GM18498 (cell line): ENCODE results near the gene NAALADL2.
"Not testable (repeated sequence)": the region's sequence is repeated elsewhere in the genome, so short reads cannot be mapped to it uniquely, and the experiment has no call there.

Experiments used
- ATAC-seq: cut with Tn5 transposase; IDR thresholded peaks from one replicate; pipeline ENCODE4 v1.9.1; 2021; ENCODE audit warnings: mild to moderate bottlenecking, moderate library complexity; ENCODE audit not compliant: unreplicated experiment

The NAALADL2 gene

GRCh38 chr3:175614107-175614506 lies 755.0 kb downstream of the NAALADL2 start:
- ATAC-seq = not testable (repeated sequence)

DNA sequence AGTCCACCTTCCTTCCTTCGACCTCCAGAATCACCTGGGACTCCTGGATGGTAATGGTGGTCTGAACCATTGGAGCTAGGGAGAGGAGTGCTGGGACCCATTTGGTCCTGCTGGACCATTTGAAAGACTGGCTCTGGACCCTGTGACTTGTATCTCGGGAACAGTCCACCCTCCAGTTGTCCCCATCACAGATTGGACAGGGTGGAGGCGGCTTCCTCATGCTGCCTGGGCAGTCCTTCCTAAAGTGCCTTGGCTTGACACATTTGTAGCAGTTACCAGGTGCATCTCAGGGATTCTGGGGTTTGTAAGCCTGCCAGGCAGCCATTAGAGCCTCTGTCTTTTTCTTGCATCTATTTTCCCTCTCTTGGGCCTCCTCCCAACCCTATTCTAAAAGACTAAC lies 758.1 kb downstream of the NAALADL2 start:
- ATAC-seq = no peak

DNA sequence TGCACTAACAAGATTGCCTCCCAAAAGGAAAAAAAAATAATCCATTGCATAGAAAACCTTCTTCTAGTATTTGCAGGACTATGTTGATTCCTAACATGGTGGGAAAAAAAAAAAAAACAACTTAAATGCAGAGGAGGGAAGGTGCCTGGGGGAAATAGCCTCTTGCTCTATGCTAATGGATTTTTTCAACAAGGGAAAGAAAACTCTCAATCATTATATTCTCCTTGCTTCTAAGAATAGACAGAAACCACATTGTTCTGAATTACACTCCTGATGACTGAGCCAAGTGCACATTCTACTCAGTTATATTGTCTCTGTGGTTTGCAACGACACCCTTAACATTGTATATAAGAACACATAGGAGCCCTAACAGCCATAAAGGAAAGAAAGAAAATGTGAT lies 760.2 kb downstream of the NAALADL2 start:
- no peak for ATAC-seq

DNA sequence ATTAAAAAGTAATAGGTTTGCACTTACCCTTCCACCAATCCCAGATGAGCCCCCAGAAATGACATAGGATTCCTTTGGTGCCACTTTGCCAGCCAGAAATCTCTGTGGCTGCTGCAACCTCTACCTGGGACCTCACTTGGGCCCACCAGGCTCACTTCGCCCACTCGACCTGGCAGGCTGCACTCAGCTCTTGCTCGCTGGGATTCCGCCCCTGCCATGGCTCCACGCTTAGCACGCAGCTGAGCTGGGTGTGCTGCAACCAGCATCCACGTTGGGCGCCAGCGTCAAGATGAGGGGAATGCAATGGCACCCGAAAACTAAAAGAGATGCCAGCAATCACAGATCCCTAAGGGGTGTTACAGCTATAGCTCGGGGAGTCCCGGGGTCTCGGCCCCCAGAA lies 761.0 kb downstream of the NAALADL2 start:
- ATAC-seq = no peak

DNA sequence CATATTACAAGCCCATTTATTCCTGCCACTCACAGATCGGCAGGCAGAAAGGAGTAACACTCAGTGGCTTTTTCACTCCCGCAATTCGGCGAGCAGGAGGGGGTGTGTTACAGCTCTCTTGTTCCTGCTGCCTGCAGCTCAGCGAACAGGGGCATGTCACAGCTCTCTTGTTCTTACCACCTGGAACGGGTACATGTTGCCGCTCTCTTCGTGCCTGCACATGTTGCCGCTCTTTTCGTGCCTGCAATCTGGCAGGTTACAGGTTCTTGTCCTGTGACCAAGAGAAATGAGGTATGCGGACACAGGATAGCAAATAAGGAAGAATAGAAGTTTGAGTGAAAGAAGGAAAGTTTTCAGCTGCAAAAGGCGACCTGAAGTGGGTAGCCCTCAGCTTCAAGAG lies 761.4 kb downstream of the NAALADL2 start:
- no peak for ATAC-seq

GRCh38 chr3:175640958-175641357 lies 781.8 kb downstream of the NAALADL2 start:
- no peak for ATAC-seq

DNA sequence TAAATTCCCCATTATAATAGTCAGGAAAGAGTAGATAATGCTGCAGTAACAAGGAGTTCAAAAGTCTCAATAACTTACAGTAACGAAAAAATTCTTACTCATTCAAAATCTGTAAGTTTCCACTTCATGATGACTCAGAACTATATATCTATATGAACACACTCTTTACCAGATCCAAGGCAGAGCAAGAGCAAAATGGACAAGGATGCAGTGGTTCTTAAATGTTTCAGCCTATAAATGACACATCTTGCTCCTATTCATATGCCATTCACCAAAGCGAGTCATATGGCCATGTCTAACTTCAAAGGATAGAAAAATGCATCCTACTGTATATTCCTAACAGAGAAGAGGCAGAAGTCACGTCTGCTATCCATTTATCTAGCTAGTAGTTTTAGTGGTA lies 787.7 kb downstream of the NAALADL2 start:
- no peak for ATAC-seq

GRCh38 chr3:175648899-175649298 lies 789.8 kb downstream of the NAALADL2 start:
- ATAC-seq = no peak

- no peak for ATAC-seq
Measured at GRCh38 chr3:175651716-175652115, 792.6 kb downstream of the NAALADL2 start.

GRCh38 chr3:175655351-175655750 lies 796.2 kb downstream of the NAALADL2 start:
- no peak for ATAC-seq

DNA sequence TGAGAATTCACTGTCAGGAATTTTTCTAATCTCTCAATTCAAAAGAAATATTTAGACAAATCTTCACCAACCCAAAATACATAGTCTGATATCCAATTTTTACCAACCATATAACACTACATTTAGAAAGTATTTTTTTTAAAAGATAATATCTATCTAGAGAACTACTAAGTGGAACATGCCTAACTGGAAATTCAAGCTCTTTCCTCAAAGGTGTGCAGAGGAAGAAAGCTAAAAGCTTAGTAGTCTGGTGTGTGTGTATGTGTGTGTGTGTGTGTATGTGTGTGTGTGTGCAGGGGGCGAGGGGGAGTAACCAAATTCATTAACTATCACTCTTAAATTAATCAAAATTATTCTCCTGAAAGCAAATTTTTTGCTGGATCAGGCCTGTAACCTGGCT lies 797.3 kb downstream of the NAALADL2 start:
- no peak for ATAC-seq

GRCh38 chr3:175659670-175660350 lies 800.7 kb downstream of the NAALADL2 start:
- ATAC-seq = no peak

DNA sequence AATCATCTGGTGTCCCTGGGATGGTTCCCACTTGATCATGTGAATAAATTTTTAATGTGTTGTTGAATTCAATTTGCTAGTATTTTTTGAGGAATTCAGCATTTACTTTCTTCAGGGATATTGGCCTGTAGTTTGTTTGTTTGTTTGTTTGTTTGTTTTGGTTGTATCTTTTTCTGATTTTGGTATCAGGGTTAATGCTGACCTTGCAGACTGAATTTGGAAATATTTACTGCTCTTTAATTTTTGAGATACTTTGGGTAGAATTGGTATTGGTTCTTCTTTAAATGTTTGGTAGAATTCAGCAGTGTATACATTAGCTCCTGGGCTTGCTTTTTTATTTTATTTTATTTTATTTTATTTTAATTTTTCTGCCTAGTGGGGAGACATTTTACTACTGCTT lies 803.7 kb downstream of the NAALADL2 start:
- ATAC-seq = no peak

GRCh38 chr3:175664911-175665310 lies 805.8 kb downstream of the NAALADL2 start:
- no peak for ATAC-seq

- ATAC-seq = no peak
Measured at GRCh38 chr3:175668300-175668699, 809.2 kb downstream of the NAALADL2 start.

GRCh38 chr3:175670557-175670956 lies 811.4 kb downstream of the NAALADL2 start:
- no peak for ATAC-seq

DNA sequence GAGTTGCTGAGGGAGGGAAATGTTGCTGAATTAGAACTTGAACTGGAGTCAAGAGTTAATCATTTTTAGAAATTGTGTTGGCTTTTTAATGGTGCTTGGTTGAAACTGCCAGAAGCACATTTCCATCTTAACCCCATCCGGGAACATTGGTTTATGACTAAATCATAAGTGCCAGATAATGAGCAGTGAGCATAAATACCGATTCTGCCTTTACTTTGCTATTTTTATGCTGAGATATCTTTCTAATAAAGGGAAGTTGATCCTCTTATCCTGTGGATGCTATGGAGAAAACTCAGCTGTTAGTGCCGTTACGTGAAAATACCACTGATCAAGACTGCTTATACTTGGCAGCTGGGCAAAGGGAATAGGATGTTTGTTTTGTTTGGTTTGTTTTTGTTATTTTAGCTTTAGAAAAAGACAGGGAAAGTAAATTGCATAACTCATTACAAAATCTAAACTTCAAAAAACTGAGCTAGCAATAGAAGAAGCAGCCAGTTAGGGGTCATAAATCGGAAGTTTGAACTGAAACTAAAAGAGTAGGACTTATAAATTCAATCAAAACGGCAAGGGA lies 813.1 kb downstream of the NAALADL2 start:
- no peak for ATAC-seq

DNA sequence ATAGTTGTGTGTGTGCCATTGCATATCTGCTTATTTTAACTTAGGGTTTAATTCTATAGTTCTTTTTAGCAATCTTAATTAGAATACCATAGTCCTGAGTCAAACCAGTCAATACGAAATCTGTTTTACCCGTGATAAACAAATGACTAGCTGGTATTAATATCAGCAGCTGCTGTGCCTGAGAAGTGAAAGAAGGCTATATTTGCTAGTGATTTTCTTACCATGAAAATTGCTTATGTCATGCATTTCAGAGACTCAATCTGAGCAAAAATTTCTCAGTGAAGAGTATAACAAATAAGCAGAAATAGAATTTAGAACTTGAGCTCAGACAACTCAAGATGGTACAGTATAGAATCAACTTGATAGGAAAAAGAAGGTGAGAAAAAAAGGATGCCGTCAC lies 820.4 kb downstream of the NAALADL2 start:
- ATAC-seq = no peak

DNA sequence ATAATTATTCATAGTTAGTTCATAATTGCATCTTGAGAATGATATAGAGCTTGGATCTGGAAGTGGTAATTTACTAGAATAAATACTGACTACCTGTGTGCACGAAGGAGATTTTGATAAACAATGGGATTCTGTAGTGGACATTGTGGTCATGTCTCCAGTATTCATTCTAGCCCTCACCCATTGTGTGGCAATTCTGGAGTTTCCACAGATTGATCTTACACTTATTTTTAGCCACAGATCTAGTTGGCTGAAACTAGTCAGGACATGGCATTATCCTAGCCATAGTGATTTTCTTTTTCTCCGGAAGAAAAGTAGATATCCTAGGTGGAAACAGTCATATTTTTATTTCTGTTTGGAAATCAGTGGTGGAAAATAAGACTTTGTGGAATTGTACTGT lies 833.1 kb downstream of the NAALADL2 start:
- ATAC-seq = no peak

DNA sequence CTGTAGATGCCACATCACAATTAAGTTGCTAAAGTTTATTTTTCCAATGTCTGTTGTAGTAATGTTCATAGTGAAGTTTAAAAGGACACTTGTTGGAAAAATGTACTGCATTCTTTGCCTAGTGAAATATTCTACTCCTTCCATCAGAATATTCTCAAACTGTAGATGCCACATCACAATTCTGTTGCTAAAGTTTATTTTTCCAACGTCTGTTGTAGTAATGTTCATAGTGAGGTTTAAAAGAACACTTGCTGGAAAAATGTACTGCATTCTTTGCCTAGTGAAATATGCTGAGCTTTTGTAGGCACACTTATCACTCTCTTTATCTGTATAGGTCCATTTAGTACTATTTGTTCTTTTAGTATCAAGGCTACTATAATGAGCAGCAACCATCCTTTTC lies 836.1 kb downstream of the NAALADL2 start:
- no peak for ATAC-seq

DNA sequence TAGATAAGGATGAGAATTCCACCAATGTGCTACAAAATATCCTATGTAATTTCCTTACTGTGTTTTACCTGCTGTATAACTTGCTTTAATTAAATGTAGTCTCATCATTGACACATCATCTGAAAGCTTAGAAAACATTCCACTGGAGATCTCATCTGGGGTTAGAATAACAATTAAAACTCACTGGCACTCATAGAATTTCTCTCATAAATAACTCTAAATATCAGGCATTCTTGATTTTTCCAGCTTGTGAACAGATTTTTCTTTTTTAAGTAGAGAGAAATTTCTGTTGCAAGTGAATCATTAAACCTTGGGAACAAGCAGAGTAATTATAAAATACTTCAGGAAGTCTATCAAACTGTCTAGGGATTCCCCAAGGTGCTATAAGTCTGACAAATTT lies 843.8 kb downstream of the NAALADL2 start:
- no peak for ATAC-seq

GRCh38 chr3:175704366-175705055 lies 845.4 kb downstream of the NAALADL2 start:
- ATAC-seq = no peak
